ACC112 (cell line): ENCODE results near the gene IMMP2L.

Experiments used
- H2AFZ ChIP-seq: fragments of 200-600 bp; sonication (generic); one replicate; pipeline ENCODE4 v1.6.0; 2017; ENCODE audit warnings: antibody characterized with exemption, low read length; ENCODE audit not compliant: unreplicated experiment
- H3K27ac ChIP-seq: fragments of 200-600 bp; sonication (generic); 2 replicates; pipeline ENCODE4 v1.5.1; 2014; ENCODE audit warnings: low read depth, mild to moderate bottlenecking, antibody characterized with exemption, low read length, moderate library complexity
- H3K27me3 ChIP-seq: fragments of 200-600 bp; sonication (generic); 2 replicates; pipeline ENCODE4 v1.6.1; 2014; ENCODE audit warnings: mild to moderate bottlenecking, antibody characterized with exemption, low read length, moderate library complexity, mixed read lengths; ENCODE audit not compliant: insufficient read depth
- H3K36me3 ChIP-seq: fragments of 200-600 bp; sonication (generic); 2 replicates; pipeline ENCODE4 v1.6.1; 2016; ENCODE audit warnings: mild to moderate bottlenecking, antibody characterized with exemption, low read length, moderate library complexity, mixed read lengths; ENCODE audit not compliant: insufficient read depth
- H3K4me1 ChIP-seq: fragments of 200-600 bp; sonication (generic); one replicate; pipeline ENCODE4 v1.6.1; 2016; ENCODE audit warnings: low read length, mixed read lengths; ENCODE audit not compliant: insufficient read depth, unreplicated experiment, control insufficient read depth
- H3K4me3 ChIP-seq: fragments of 200-600 bp; sonication (generic); 2 replicates; pipeline ENCODE4 v1.5.1; 2014; ENCODE audit warnings: mild to moderate bottlenecking, low read depth, low read length
- H3K79me2 ChIP-seq: fragments of 200-600 bp; sonication (generic); one replicate; pipeline ENCODE4 v1.6.0; 2016; ENCODE audit warnings: low read length; ENCODE audit not compliant: control insufficient read depth, unreplicated experiment, insufficient read depth

IMMP2L gene

GRCh38 chr7:111098011-111098925, 464.0 kb downstream of the IMMP2L start:
- H3K4me3 ChIP-seq, result no peak overlapping the region
- H2AFZ ChIP-seq, result no peak overlapping the region
- no peaks in the 10 kb centered on the region for H3K27me3 ChIP-seq
- H3K79me2 ChIP-seq, result no peaks in the 10 kb centered on the region
- H3K36me3 ChIP-seq, result no peaks in the 10 kb centered on the region
- no peaks in the 10 kb centered on the region for H3K4me1 ChIP-seq
- no peak overlapping the region for H3K27ac ChIP-seq

- no peak overlapping the region for H3K27ac ChIP-seq
- H2AFZ ChIP-seq, result no peak overlapping the region
- no peaks in the 10 kb centered on the region for H3K27me3 ChIP-seq
- H3K36me3 ChIP-seq, result no peaks in the 10 kb centered on the region
- H3K4me3 ChIP-seq, result no peak overlapping the region
- H3K79me2 ChIP-seq, result no peaks in the 10 kb centered on the region
- no peaks in the 10 kb centered on the region for H3K4me1 ChIP-seq
Observed at GRCh38 chr7:111096997-111097396, 465.3 kb downstream of the IMMP2L start.

DNA sequence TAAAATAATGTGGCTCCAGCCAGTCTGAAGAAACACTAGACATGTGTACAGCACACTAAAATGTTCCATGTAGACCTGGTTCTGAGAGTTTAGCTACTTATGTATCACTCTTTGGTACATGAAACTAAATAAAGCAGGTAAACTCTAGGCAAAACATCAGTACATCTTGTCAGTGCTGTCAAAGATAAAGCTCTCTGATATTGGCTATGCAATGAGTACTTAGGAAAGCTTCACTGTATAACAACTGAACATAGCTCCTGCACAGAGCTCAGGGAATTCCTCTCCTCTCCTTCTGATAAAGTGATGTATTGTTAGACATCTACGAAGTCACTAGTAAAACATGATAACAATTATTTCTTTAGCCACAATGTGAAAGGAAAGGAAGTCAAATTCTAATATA, 467.9 kb downstream of the IMMP2L start:
- Histone ChIP-seq H3K27me3 (no peaks in the 10 kb centered on the region), H3K27ac (no peak overlapping the region), H3K79me2 (no peaks in the 10 kb centered on the region), H3K4me1 (no peaks in the 10 kb centered on the region), H3K4me3 (no peak overlapping the region), H2AFZ (no peak overlapping the region), H3K36me3 (no peaks in the 10 kb centered on the region)

DNA sequence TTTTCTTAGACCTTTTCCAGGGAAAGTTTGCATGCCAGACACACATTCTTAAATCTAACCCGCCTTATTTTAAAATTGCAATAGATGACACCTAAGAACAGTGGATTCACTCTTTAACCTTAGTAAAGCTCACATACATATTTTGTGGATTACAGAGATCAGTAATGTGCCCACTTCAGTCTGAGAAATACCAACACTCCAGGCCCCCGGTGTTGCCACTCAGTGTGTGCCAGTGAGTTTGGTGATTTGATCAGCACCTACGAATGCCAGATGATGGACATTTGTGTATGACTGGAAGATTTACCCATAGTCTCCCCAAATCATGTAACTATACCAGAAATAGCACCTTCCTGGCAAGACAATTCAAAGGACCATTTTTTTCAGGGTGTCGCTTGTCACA, 468.8 kb downstream of the IMMP2L start:
- no peak overlapping the region for H3K4me3 ChIP-seq
- H3K36me3 ChIP-seq, result no peaks in the 10 kb centered on the region
- no peaks in the 10 kb centered on the region for H3K79me2 ChIP-seq
- no peak overlapping the region for H3K27ac ChIP-seq
- no peak overlapping the region for H2AFZ ChIP-seq
- H3K27me3 ChIP-seq, result no peaks in the 10 kb centered on the region
- H3K4me1 ChIP-seq, result no peaks in the 10 kb centered on the region

- Histone ChIP-seq H3K36me3 (no peaks in the 10 kb centered on the region), H3K4me1 (no peaks in the 10 kb centered on the region), H3K27me3 (no peaks in the 10 kb centered on the region), H2AFZ (no peak overlapping the region), H3K79me2 (no peaks in the 10 kb centered on the region), H3K4me3 (peak overlapping the region; percentile 69), H3K27ac (no peak overlapping the region)
Observed at GRCh38 chr7:111092406-111093236, 469.7 kb downstream of the IMMP2L start.

DNA sequence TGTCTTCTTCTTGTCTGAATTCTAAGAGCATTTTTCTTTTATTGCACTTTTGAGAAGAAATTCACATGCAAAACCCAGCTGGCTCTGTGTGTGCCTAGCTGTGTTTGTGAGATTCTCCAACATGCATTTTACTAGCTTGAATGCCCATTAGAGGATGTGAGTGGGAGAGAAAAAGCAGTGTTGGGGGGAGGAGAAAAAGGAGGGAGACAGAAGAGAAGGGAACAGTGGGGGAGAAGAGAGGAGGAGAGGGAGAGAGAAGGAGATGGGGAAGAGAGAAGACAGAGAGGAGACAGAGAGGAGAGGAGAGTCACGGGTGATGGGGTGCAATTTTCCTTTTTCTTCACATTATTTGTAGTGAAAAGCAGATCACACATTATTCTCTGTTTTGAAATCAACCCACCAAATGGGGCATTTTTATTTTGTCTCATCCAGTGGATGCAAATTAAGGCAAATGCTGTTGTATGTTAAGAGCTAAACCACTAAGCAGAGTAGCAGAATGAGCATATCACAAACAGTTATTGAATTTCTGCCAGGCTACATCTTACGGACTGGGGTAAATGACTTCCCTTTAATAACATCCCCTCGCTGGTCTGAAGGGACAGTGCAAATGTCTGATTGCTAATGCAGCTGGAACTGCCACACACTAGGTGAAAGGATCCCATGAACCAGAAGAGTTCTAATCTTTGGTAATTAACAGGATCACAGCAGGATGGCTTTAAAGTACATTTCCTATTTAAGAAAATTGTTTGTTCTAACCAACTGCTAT, 470.5 kb downstream of the IMMP2L start:
- Histone ChIP-seq H2AFZ (peak overlapping the region; percentile 72), H3K27me3 (no peaks in the 10 kb centered on the region), H3K27ac (no peak overlapping the region), H3K79me2 (no peaks in the 10 kb centered on the region), H3K4me1 (no peaks in the 10 kb centered on the region), H3K36me3 (no peaks in the 10 kb centered on the region), H3K4me3 (peak overlapping the region; percentile 69)

- Histone ChIP-seq H3K4me1 (no peaks in the 10 kb centered on the region), H3K4me3 (peak within 1 kb of the TSS; percentile 69), H3K36me3 (no peaks in the 10 kb centered on the region), H3K27me3 (no peaks in the 10 kb centered on the region), H2AFZ (peak within 1 kb of the TSS; percentile 72), H3K79me2 (no peaks in the 10 kb centered on the region), H3K27ac (no peak within 1 kb of the TSS)
Observed at GRCh38 chr7:111090846-111091245, 471.4 kb downstream of the IMMP2L start, which contains the start of gene LRRN3. LRRN3 (plus strand) TSS chr7:111091127; CDS start chr7:111122773, 31,646 bp downstream.

DNA sequence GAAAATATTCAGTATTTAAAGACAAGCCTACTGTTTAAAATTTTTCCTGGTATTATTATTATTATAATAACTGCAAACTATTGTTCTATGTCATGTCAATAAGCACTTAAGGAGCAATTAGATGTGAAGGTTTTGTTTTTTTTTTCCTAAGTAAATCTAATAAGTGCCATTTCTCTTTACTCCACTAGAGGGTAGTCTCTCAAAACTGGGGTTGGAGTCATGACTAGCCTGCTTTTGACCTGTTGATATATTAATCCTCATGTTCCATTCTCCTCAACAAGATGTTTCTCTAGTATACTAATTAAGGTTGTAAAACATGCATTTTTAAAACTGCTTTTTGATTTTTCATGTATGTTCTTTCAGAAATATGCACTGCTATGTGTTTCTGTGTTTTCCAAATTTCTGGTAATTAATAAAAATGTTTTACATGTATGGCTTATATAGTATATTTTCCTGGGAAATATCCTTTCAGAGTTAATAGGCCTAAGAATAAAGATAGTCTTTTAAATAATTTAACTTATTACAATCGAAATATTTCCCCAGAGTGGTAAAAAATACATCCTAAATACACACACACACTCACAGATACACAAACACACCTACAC, 472.4 kb downstream of the IMMP2L start:
- Histone ChIP-seq H3K79me2 (no peaks in the 10 kb centered on the region), H3K36me3 (no peaks in the 10 kb centered on the region), H3K27me3 (no peaks in the 10 kb centered on the region), H3K4me1 (no peaks in the 10 kb centered on the region), H3K27ac (no peak overlapping the region), H2AFZ (no peak overlapping the region), H3K4me3 (no peak overlapping the region)

GRCh38 chr7:111088328-111088727, 474.0 kb downstream of the IMMP2L start:
- Histone ChIP-seq H2AFZ (no peak overlapping the region), H3K79me2 (no peaks in the 10 kb centered on the region), H3K27me3 (no peaks in the 10 kb centered on the region), H3K27ac (no peak overlapping the region), H3K4me3 (no peak overlapping the region), H3K36me3 (no peaks in the 10 kb centered on the region), H3K4me1 (peaks cover 2% of the 10 kb centered on the region)

- Histone ChIP-seq H3K4me1 (peaks cover 9% of the 10 kb centered on the region), H2AFZ (no peak overlapping the region), H3K4me3 (no peak overlapping the region), H3K27ac (no peak overlapping the region), H3K36me3 (no peaks in the 10 kb centered on the region), H3K27me3 (no peaks in the 10 kb centered on the region), H3K79me2 (no peaks in the 10 kb centered on the region)
Observed at GRCh38 chr7:111086532-111086931, 475.8 kb downstream of the IMMP2L start.
